Fibroblast of lung (primary cell): ENCODE measurements around the gene ARHGEF18. TPM values are rescaled to one million over a fixed set of nuclear protein-coding genes. Genes with fewer than 3 reads are reported as not detected.

ENCODE experiments used
- DNase-seq, 2 donors: peaks; one replicate each; pipeline versions ENCODE4 v3.0.0 to v3.0.0-alpha.2; 2010; ENCODE audit warnings: low read depth in 2 of 2
- H2AFZ ChIP-seq: 2 replicates; pipeline ENCODE4 v1.5.1; 2012; ENCODE audit warnings: low read length, control low read depth, inconsistent platforms
- H3K27ac ChIP-seq: 2 replicates; pipeline ENCODE4 v1.5.1; 2011; ENCODE audit warnings: low read length, control low read depth; ENCODE audit not compliant: insufficient read depth
- H3K27me3 ChIP-seq: 2 replicates; pipeline ENCODE4 v1.5.1; 2011; ENCODE audit warnings: mild to moderate bottlenecking, low read length; ENCODE audit not compliant: control insufficient read depth, insufficient read depth
- H3K36me3 ChIP-seq: 2 replicates; pipeline ENCODE4 v1.5.1; 2011; ENCODE audit warnings: low read length; ENCODE audit not compliant: control insufficient read depth, insufficient read depth
- H3K4me1 ChIP-seq: 2 replicates; pipeline ENCODE4 v1.5.1; 2011; ENCODE audit warnings: low read length; ENCODE audit not compliant: control insufficient read depth, insufficient read depth; ENCODE audit errors: extremely low read depth
- H3K4me2 ChIP-seq: 2 replicates; pipeline ENCODE4 v1.5.1; 2011; ENCODE audit warnings: low read length, control low read depth; ENCODE audit not compliant: insufficient read depth; ENCODE audit errors: extremely low read depth
- H3K4me3 ChIP-seq, 4 experiments: fragments of 200-600 bp in 1 of 4; sonication (generic) in 1 of 4; replicated peaks in 1 of 4; 2 replicates each; pipeline ENCODE4 v1.5.1; 2011 to 2016; ENCODE audit warnings: low read length in 4 of 4, low read depth in 3 of 4, mild to moderate bottlenecking in 3 of 4, control low read depth in 2 of 4, inconsistent platforms in 1 of 4, mixed read lengths in 1 of 4; ENCODE audit not compliant: insufficient read depth in 1 of 4; ENCODE audit errors: control extremely low read depth in 1 of 4
- H3K79me2 ChIP-seq: 2 replicates; pipeline ENCODE4 v1.5.1; 2012; ENCODE audit warnings: mild to moderate bottlenecking, low read length, inconsistent platforms; ENCODE audit not compliant: control insufficient read depth, insufficient read depth
- H3K9ac ChIP-seq: 2 replicates; pipeline ENCODE4 v1.5.1; 2011; ENCODE audit warnings: mild to moderate bottlenecking, low read length, control low read depth; ENCODE audit not compliant: insufficient read depth
- H3K9me3 ChIP-seq: 2 replicates; pipeline ENCODE4 v1.5.1; 2012; ENCODE audit warnings: low read depth, low read length; ENCODE audit not compliant: control insufficient read depth, insufficient read depth
- H4K20me1 ChIP-seq: 2 replicates; pipeline ENCODE4 v1.5.1; 2011; ENCODE audit warnings: low read length; ENCODE audit not compliant: control insufficient read depth, insufficient read depth; ENCODE audit errors: extremely low read depth
- CTCF ChIP-seq, 2 donors: IDR thresholded peaks in 1 of 2; conservative IDR thresholded peaks in 1 of 2; 1 replicate in 1 of 2; 2 replicates in 1 of 2; pipeline ENCODE4 v1.5.1; 2011 to 2012; ENCODE audit warnings: low read length in 2 of 2, control low read depth in 1 of 2, inconsistent platforms in 1 of 2, low read depth in 1 of 2, mild to moderate bottlenecking in 1 of 2
- EZH2 ChIP-seq: IDR thresholded peaks from 2 replicates; pipeline ENCODE4 v1.5.1; 2012; ENCODE audit warnings: low read length, control low read depth, mild to moderate bottlenecking; ENCODE audit errors: missing control alignments
- polyA plus RNA-seq, 2 donors: library from polyadenylated mRNA; depleted of rRNA in 1 of 2; stranded (reverse) in 1 of 2; unstranded in 1 of 2; fragments of >200 nt; gene quantifications; 2 replicates each; pipeline ENCODE4 v1.2.1, GENCODE V29; 2011 to 2012; ENCODE audit warnings: missing spikeins in 1 of 2
- total RNA-seq: library from RNA; depleted of rRNA; stranded (reverse); fragments of >200 nt; gene quantifications from 2 replicates; pipeline ENCODE4 v1.2.1, GENCODE V29; 2014

Gene ARHGEF18
- total and polyA plus RNA-seq, 2 donors (not counting 1 experiment from before 2014, with no cell fraction given): 6.1 to 45.1 TPM

GRCh38 chr19:7382694-7383093 lies 34.0 kb downstream of the ARHGEF18 start:
- no peak for DNase-seq
- Histone ChIP-seq H3K4me2 (no peak overlapping the region), H4K20me1 (no peaks in the 10 kb centered on the region), H3K79me2 (no peaks in the 10 kb centered on the region), H3K4me1 (no peaks in the 10 kb centered on the region), H3K9ac (no peak overlapping the region), H2AFZ (no peak overlapping the region), H3K4me3 (no peak overlapping the region), H3K27me3 (no peaks in the 10 kb centered on the region), H3K36me3 (no peaks in the 10 kb centered on the region), H3K27ac (no peak overlapping the region), H3K9me3 (no peaks in the 10 kb centered on the region)
- TF ChIP-seq CTCF (conservative IDR thresholded peaks at IDR 0.05 in 1 of 2, IDR thresholded peaks at IDR 0.05 in 1 of 2; ENCODE audit: low read depth in 1 of 2, low read length in 2 of 2): no peak
- TF ChIP-seq EZH2: no peak

DNA sequence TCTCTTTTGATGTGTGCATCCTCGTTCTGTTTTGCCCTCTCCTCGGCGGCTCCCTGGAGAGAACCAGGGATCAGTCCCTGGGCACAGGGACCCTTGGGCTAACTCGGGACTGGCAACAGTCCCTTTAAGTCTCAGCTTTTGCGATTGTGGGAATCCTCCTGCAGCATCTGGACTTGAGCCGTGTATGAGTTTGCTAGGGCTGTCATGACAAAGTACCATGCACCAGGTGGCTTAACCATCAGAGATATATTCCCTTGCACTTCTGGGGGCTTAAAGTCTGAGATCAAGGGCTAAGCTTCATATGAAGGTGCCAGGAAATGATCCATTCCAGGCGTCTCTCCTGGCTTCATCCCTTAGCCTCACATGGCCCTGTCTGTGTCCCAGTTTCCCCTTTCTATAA lies 34.5 kb downstream of the ARHGEF18 start:
- Histone ChIP-seq H3K9me3 (no peaks in the 10 kb centered on the region), H4K20me1 (no peaks in the 10 kb centered on the region), H3K27me3 (no peaks in the 10 kb centered on the region), H3K9ac (no peak overlapping the region), H3K4me2 (no peak overlapping the region), H2AFZ (no peak overlapping the region), H3K27ac (no peak overlapping the region), H3K4me3 (no peak overlapping the region), H3K79me2 (no peaks in the 10 kb centered on the region), H3K36me3 (no peaks in the 10 kb centered on the region), H3K4me1 (no peaks in the 10 kb centered on the region)
- TF ChIP-seq CTCF (conservative IDR thresholded peaks at IDR 0.05 in 1 of 2, IDR thresholded peaks at IDR 0.05 in 1 of 2; ENCODE audit: low read depth in 1 of 2, low read length in 2 of 2) (no peak), EZH2 (no peak)
- DNase-seq: no peak

GRCh38 chr19:7385062-7385461 lies 36.3 kb downstream of the ARHGEF18 start:
- DNase-seq: no peak
- Histone ChIP-seq H3K27me3 (no peaks in the 10 kb centered on the region), H3K79me2 (no peaks in the 10 kb centered on the region), H3K4me3 (no peak overlapping the region), H3K27ac (no peak overlapping the region), H2AFZ (no peak overlapping the region), H3K9me3 (no peaks in the 10 kb centered on the region), H3K4me1 (no peaks in the 10 kb centered on the region), H3K36me3 (no peaks in the 10 kb centered on the region), H4K20me1 (no peaks in the 10 kb centered on the region), H3K4me2 (no peak overlapping the region), H3K9ac (no peak overlapping the region)
- no peak for TF ChIP-seq EZH2
- TF ChIP-seq CTCF (conservative IDR thresholded peaks at IDR 0.05 in 1 of 2, IDR thresholded peaks at IDR 0.05 in 1 of 2; ENCODE audit: low read depth in 1 of 2, low read length in 2 of 2): no peak
